Activated naive CD8-positive, alpha-beta T cell treated with anti-CD3 and anti-CD28 coated beads, Interleukin-2, amount 10 ng/mL, durations not matched to agents 7 days and 5 days (primary cell): ENCODE measurements around the gene BNIP5. TPM values are rescaled to one million over a fixed set of nuclear protein-coding genes. Genes with fewer than 3 reads are reported as not detected.

Source experiments
- ATAC-seq: fragments of 150-1000 bp; cut with Tn5 transposase; one replicate; pipeline ENCODE4 v1.10.0; 2021; ENCODE audit warnings: low read depth, moderate library complexity
- POLR2A ChIA-PET: fragments of 350-600 bp; sonication (Branson Sonifier 250); formaldehyde crosslinking; loops from one replicate; lab custom pipeline; 2021; ENCODE audit warnings: antibody characterized with exemption; lab: Charles Lee
- DNase-seq: peaks from one replicate; pipeline ENCODE4 v3.0.0; 2021
- H3K27ac Mint-ChIP-seq: one replicate; pipeline ENCODE4 v1.8.0; 2022; ENCODE audit warnings: mild to moderate bottlenecking, mixed read lengths
- H3K27me3 Mint-ChIP-seq: one replicate; pipeline ENCODE4 v1.8.0; 2022; ENCODE audit warnings: mild to moderate bottlenecking, moderate library complexity, mixed read lengths
- H3K36me3 Mint-ChIP-seq: one replicate; pipeline ENCODE4 v1.8.0; 2021; ENCODE audit warnings: mild to moderate bottlenecking, mixed read lengths
- H3K4me1 Mint-ChIP-seq: one replicate; pipeline ENCODE4 v1.8.0; 2021; ENCODE audit warnings: mixed read lengths
- H3K4me3 Mint-ChIP-seq: one replicate; pipeline ENCODE4 v1.8.0; 2022; ENCODE audit warnings: mild to moderate bottlenecking, moderate library complexity, mixed read lengths
- H3K9me3 Mint-ChIP-seq: one replicate; pipeline ENCODE4 v1.8.0; 2021; ENCODE audit warnings: mixed read lengths
- total RNA-seq, 2 experiments: library from RNA; stranded (reverse); gene quantifications; one replicate each; pipeline ENCODE4 v1.2.3, GENCODE V29; 2021

BNIP5 gene
- not detected for total RNA-seq

- peaks cover 43% of the 10 kb centered on the region for H3K27me3 Mint-ChIP-seq
- H3K36me3 Mint-ChIP-seq, result no peaks in the 10 kb centered on the region
- ATAC-seq, result peak; percentile 23
- H3K4me1 Mint-ChIP-seq, result peaks cover 13% of the 10 kb centered on the region
- peak within 1 kb of the TSS; percentile 66 for H3K27ac Mint-ChIP-seq
- H3K4me3 Mint-ChIP-seq, result no peak within 1 kb of the TSS
- no peaks in the 10 kb centered on the region for H3K9me3 Mint-ChIP-seq
- POLR2A ChIA-PET, result no interaction called here
- no peak for DNase-seq
These were observed at the start of gene BNIP5 for GRCh38 chr6:36336779-36337241. BNIP5 (minus strand) TSS chr6:36336888; CDS start chr6:36330690, 6,198 bp downstream.

- Mint-ChIP-seq H3K27ac (no peak overlapping the region), H3K4me3 (no peak overlapping the region), H3K36me3 (peaks cover 14% of the 10 kb centered on the region), H3K27me3 (peaks cover 10% of the 10 kb centered on the region), H3K9me3 (no peaks in the 10 kb centered on the region), H3K4me1 (peaks cover 27% of the 10 kb centered on the region)
- ATAC-seq (no peak), DNase-seq (no peak)
- POLR2A ChIA-PET, result no interaction called here
These were observed 47.4 kb upstream of the BNIP5 start for GRCh38 chr6:36384095-36384494.

DNA sequence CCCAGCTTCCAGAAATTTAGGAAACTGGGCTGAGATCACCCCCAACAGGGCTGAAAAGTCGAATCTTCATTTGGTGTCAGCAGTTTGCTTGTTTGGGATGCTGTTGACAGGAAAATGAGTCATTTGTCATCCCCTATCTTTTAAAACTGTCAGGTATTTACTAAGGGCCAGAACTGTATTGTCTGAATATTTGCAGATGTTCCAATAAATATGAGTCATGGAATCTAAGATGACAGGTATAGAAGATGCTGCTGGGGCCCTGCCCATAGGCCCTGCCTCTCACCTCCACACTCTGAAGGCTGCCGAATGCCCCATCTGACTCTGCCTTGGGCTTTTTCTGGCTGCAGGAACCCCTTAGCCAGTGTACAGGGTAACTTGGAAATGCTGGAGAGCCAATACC is 46.9 kb upstream of the BNIP5 start:
- peaks cover 9% of the 10 kb centered on the region for H3K27me3 Mint-ChIP-seq
- POLR2A ChIA-PET, result interaction anchor here (0.6 kb wide), 1 partner anchor 319 kb away, joined by 3 read pairs; no protein-coding TSS in a partner anchor
- H3K27ac Mint-ChIP-seq, result no peak overlapping the region
- H3K9me3 Mint-ChIP-seq, result no peaks in the 10 kb centered on the region
- no peak overlapping the region for H3K4me3 Mint-ChIP-seq
- ATAC-seq, result no peak
- peaks cover 14% of the 10 kb centered on the region for H3K36me3 Mint-ChIP-seq
- DNase-seq, result no peak
- H3K4me1 Mint-ChIP-seq, result peaks cover 27% of the 10 kb centered on the region

GRCh38 chr6:36382976-36383375 is 46.3 kb upstream of the BNIP5 start:
- POLR2A ChIA-PET, result interaction anchor here (0.6 kb wide), 1 partner anchor 318 kb away, joined by 3 read pairs; no protein-coding TSS in a partner anchor
- peaks cover 21% of the 10 kb centered on the region for H3K4me1 Mint-ChIP-seq
- H3K27me3 Mint-ChIP-seq, result peaks cover 3% of the 10 kb centered on the region
- H3K4me3 Mint-ChIP-seq, result no peak overlapping the region
- H3K9me3 Mint-ChIP-seq, result no peaks in the 10 kb centered on the region
- no peak for DNase-seq
- ATAC-seq, result no peak
- H3K36me3 Mint-ChIP-seq, result peaks cover 14% of the 10 kb centered on the region
- no peak overlapping the region for H3K27ac Mint-ChIP-seq

DNA sequence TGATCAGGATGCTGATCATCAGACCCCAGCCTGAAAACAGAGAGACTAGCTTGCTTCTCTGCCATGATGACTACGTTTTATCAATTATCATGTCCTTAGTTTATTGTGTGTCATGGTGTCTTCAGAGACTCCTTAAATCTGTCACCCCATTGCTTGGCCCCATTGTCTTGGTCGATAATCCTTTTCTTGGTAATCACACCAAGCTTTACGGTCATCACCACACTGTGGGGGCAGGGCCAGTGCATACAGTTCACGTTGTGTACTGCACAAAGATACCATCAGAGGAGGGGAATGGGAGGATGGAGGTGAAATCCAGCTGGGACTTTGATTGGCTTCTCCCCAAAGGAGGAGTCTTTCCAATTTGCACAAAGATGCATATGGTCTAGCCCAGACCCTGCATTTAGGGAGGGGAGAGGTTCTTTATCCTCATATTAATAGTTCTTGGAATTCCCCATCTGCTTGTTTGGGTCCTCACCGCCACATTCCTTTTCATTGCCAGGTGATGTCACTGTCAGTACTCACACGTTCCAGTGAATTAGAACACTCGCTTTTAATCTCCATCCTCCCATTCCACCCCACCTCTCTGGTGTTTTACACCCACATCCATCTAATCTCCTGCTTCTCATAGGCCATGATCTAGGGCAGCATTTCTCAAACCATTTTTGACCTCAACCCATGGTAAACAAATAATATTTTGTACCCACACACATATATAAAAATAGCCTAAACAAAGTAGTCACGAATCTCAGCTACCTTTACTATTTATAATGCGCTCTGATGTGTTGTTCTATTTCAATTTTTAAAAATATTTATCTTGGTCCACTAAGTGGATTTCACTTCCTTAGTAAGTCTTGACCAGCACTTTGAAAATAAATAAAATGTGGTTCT is 45.1 kb upstream of the BNIP5 start:
- DNase-seq, result no peak
- no peak overlapping the region for H3K27ac Mint-ChIP-seq
- H3K4me1 Mint-ChIP-seq, result peaks cover 18% of the 10 kb centered on the region
- no peaks in the 10 kb centered on the region for H3K9me3 Mint-ChIP-seq
- H3K27me3 Mint-ChIP-seq, result peaks cover 2% of the 10 kb centered on the region
- no peak for ATAC-seq
- POLR2A ChIA-PET, result no interaction called here
- H3K36me3 Mint-ChIP-seq, result peaks cover 14% of the 10 kb centered on the region
- no peak overlapping the region for H3K4me3 Mint-ChIP-seq

GRCh38 chr6:36380166-36380565 is 43.5 kb upstream of the BNIP5 start:
- DNase-seq, result no peak
- Mint-ChIP-seq H3K27me3 (no peaks in the 10 kb centered on the region), H3K27ac (peak overlapping the region; percentile 15), H3K4me3 (no peak overlapping the region), H3K36me3 (peaks cover 13% of the 10 kb centered on the region), H3K9me3 (no peaks in the 10 kb centered on the region), H3K4me1 (peaks cover 7% of the 10 kb centered on the region)
- POLR2A ChIA-PET, result interaction anchor here (0.6 kb wide), 1 partner anchor 9 kb away, joined by 3 read pairs; no protein-coding TSS in a partner anchor
- no peak for ATAC-seq

- POLR2A ChIA-PET, result no interaction called here
- peak overlapping the region; percentile 5 for H3K27ac Mint-ChIP-seq
- ATAC-seq (no peak), DNase-seq (no peak)
- no peaks in the 10 kb centered on the region for H3K27me3 Mint-ChIP-seq
- H3K9me3 Mint-ChIP-seq, result no peaks in the 10 kb centered on the region
- H3K36me3 Mint-ChIP-seq, result peaks cover 9% of the 10 kb centered on the region
- H3K4me1 Mint-ChIP-seq, result no peaks in the 10 kb centered on the region
- H3K4me3 Mint-ChIP-seq, result no peak overlapping the region
These were observed 42.2 kb upstream of the BNIP5 start for GRCh38 chr6:36378936-36379335.

- H3K27ac Mint-ChIP-seq, result peak overlapping the region; percentile 5
- POLR2A ChIA-PET, result no interaction called here
- H3K27me3 Mint-ChIP-seq, result no peaks in the 10 kb centered on the region
- DNase-seq (no peak), ATAC-seq (no peak)
- no peaks in the 10 kb centered on the region for H3K4me1 Mint-ChIP-seq
- H3K9me3 Mint-ChIP-seq, result no peaks in the 10 kb centered on the region
- peaks cover 9% of the 10 kb centered on the region for H3K36me3 Mint-ChIP-seq
- no peak overlapping the region for H3K4me3 Mint-ChIP-seq
These were observed 41.7 kb upstream of the BNIP5 start for GRCh38 chr6:36378243-36378920.

DNA sequence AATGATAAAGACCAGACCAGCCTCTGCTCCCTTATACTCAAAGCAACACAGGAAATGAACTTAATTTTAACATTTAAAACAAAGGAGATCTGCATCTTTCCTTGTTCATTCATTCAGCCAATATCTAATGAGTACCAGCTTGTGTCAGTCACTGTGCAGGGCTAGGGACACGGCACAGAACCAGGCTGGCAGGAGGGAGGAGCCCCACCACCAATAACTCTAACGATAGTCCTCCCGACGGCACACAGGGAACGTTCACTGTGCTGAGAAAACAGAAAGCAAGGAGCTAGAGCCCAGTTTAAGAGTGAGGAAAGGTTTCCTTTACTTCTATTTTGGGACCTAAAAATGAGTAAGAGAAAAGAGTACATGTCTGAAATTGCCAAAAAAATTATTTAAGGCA is 40.9 kb upstream of the BNIP5 start:
- ATAC-seq (no peak), DNase-seq (no peak)
- Mint-ChIP-seq H3K27me3 (no peaks in the 10 kb centered on the region), H3K27ac (no peak overlapping the region), H3K9me3 (no peaks in the 10 kb centered on the region), H3K36me3 (peaks cover 5% of the 10 kb centered on the region), H3K4me1 (no peaks in the 10 kb centered on the region), H3K4me3 (no peak overlapping the region)
- POLR2A ChIA-PET, result no interaction called here

- Mint-ChIP-seq H3K4me1 (no peaks in the 10 kb centered on the region), H3K27me3 (no peaks in the 10 kb centered on the region), H3K27ac (no peak overlapping the region), H3K9me3 (no peaks in the 10 kb centered on the region), H3K4me3 (no peak overlapping the region), H3K36me3 (peaks cover 10% of the 10 kb centered on the region)
- POLR2A ChIA-PET, result interaction anchor here (0.7 kb wide), 1 partner anchor 203 kb away, joined by 6 read pairs; no protein-coding TSS in a partner anchor
- no peak for ATAC-seq
- DNase-seq, result no peak
These were observed 40.1 kb upstream of the BNIP5 start for GRCh38 chr6:36376742-36377141.

DNA sequence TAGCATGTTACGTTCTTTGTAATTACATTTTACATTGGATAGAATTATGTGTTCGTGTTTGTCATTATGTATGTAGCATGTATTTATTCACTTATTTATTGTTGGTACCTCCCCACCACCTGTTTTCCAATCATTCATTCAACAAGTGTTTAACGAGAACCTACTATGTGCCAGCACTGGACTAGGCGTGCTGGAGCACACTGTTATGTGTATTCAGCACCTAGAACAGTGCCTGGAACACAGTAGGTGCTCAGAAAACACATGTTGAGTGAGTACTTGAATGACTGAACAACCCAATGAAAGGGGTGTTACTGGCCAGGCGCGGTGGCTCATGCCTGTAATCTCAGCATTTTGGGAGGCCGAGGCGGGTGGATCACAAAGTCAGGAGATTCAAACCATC is 39.5 kb upstream of the BNIP5 start:
- DNase-seq, result no peak
- POLR2A ChIA-PET, result interaction anchor here (0.7 kb wide), 1 partner anchor 204 kb away, joined by 6 read pairs; no protein-coding TSS in a partner anchor
- Mint-ChIP-seq H3K4me3 (no peak overlapping the region), H3K36me3 (peaks cover 11% of the 10 kb centered on the region), H3K27ac (no peak overlapping the region), H3K27me3 (no peaks in the 10 kb centered on the region), H3K9me3 (no peaks in the 10 kb centered on the region), H3K4me1 (no peaks in the 10 kb centered on the region)
- ATAC-seq, result no peak

DNA sequence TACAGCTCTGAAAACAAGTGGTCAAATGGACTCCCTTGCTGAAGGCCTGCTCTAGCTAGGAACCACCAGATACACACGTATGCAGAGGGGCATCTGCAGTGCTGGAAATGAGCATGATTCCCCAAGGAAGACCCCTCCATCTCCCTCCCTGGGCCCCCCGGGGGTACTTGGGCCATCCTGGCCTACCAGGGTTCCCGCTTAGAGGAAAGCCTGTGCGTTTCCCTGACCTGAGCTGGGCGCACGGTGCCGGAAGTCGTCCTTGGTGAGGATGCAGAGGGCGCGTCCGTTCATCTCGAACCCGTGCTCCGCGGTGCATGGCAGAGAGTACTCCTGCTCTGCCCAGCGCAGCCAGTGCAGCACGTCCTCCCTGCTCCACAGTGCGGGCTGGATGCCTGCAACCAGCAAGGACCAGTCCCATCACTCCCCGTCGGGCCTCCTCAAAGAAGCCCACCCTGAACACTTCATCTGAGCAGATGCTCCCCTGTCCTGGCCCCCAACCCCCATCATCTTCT is 39.0 kb upstream of the BNIP5 start:
- H3K27me3 Mint-ChIP-seq, result no peaks in the 10 kb centered on the region
- no peak overlapping the region for H3K27ac Mint-ChIP-seq
- no peak for DNase-seq
- POLR2A ChIA-PET, result no interaction called here
- no peak overlapping the region for H3K4me3 Mint-ChIP-seq
- H3K9me3 Mint-ChIP-seq, result no peaks in the 10 kb centered on the region
- no peaks in the 10 kb centered on the region for H3K4me1 Mint-ChIP-seq
- ATAC-seq, result no peak
- peaks cover 11% of the 10 kb centered on the region for H3K36me3 Mint-ChIP-seq

DNA sequence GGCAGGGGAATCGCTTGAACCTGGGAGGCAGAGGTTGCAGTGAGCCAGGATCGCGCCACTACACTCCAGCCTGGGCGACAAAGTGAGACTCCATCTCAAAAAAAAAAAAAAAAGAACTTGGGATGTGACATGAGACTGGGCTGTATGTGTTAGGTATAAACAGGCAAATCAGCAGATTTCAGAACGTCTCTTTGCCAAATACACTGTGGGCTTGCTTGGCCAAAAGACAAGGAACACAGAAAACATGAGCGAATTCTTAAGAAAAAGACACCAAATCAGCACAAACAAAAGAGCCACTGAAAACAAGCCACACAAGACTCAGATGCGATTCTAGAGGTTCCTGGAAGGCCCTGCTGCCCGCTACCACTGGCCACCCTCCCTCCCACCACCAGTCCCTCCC is 38.3 kb upstream of the BNIP5 start:
- H3K36me3 Mint-ChIP-seq, result peaks cover 11% of the 10 kb centered on the region
- no peaks in the 10 kb centered on the region for H3K4me1 Mint-ChIP-seq
- no peak overlapping the region for H3K4me3 Mint-ChIP-seq
- no peaks in the 10 kb centered on the region for H3K27me3 Mint-ChIP-seq
- POLR2A ChIA-PET, result no interaction called here
- DNase-seq, result no peak
- H3K27ac Mint-ChIP-seq, result no peak overlapping the region
- no peak for ATAC-seq
- no peaks in the 10 kb centered on the region for H3K9me3 Mint-ChIP-seq
